Measurements from ENCODE around the gene CCL15.
"Not testable (repeated sequence)": the region's sequence is repeated elsewhere in the genome, so short reads cannot be mapped to it uniquely, and the experiment has no call there.

Gene CCL15, protein sequence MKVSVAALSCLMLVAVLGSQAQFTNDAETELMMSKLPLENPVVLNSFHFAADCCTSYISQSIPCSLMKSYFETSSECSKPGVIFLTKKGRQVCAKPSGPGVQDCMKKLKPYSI

DNA sequence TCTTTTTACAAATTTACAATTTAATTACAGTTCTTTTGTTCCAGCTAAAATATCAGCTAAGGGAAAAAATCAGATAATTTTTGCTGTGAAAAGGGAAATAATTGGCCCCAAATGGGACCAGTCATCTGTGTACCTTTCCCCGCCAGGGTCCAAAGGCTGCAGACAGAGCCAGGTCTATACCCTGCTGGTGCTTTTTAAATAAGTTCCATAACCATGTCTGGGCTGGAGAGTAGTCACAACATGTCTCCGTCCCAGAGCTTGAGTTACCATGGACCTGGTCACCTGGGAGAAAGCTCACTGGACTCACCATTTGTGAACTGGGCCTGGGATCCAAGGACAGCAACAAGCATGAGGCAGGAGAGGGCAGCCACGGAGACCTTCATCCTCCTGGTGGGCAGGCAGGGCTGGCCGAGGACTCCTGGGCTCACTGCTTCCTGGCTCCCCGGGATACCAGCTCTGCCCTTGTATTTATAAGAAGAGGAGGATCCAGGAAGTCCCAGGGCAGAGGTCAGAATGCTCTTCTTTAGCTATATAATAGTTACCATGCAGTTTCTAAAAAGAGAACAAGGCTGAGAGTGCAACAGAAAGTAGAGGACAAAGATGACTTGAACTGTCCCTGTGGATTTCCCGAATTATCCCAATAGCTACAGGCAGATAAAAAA, at the start of gene CCL15:
Gene CCL15 (minus strand): TSS at position 444 of the 662 bp plus-strand sequence. CDS start 61 bp downstream, at position 383.
- no peak for DNase-seq

DNA sequence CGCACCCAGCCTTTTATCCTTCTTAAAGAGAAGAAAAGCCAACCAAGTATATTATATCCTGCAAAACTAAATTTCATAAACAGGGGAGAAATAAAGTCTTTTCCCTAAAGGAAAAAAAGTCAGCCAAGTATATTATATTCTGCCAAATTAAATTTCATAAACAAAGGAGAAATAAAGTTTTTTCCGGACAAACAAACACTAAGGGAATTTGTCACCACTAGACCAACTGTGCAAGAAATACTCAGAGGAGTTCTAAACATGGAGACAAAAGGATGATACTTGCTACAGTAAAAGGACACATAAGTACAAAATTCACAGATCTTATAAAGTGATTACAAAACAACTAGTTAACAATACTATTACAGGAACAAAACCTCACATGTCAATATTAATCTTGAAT, 48.3 kb upstream of the CCL15 start:
- DNase-seq: no peak

DNA sequence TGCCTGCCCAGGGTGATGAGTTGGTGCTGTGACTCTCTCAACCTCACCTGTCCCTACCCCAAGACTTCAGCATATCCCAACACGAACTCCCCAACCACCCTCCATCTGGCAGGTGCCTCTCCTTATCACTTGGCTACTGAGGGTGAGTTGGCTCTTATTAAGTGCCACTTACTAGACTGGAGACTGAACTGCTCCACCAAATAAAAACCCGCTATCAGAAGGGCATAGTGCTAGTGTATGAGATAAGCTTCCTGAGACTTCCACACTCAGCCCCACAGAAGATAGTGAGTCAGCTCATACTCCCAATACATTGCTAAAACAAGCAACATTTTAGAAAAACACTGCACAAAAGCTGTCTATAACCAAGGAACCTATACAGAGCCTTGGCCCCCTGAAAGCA, 46.7 kb upstream of the CCL15 start:
- no peak for DNase-seq

DNA sequence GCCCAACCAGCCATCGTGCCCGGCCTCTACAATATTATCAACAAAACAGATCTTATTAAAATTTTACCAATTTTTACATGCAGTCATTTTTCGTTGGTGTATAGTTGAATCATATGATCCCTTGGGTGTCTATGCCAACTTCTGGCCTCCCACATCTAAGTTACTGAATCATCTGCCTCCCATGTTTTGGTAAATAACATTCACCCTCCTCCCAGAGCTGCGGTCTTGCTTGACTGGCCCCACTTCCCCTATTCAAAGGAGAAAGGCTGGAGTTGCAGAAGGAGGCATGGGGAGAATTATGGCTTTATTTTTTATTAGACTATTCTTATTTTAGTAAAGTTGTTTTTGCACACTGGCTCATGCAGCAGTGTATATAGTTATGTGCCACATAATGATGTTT, 34.9 kb upstream of the CCL15 start:
- DNase-seq: no peak

DNA sequence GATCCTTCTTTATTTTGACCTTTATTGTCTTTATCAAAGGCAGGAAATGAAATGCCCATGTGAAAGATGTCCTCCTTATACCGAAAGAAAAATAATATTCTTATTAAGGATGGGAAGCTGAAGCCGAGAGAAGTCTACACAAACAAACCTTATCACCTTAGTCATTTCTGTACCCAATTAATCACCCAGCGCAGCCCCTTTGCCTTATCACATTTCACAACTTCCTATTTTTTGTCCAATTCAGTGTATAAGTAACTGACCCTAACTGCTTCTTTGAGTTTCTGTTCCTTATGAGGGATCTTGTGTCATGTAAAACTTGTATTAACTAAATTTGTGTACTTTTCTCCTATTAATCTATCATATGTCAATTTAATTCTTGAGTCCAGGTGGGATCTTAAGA, 32.8 kb upstream of the CCL15 start:
- DNase-seq: no peak

DNA sequence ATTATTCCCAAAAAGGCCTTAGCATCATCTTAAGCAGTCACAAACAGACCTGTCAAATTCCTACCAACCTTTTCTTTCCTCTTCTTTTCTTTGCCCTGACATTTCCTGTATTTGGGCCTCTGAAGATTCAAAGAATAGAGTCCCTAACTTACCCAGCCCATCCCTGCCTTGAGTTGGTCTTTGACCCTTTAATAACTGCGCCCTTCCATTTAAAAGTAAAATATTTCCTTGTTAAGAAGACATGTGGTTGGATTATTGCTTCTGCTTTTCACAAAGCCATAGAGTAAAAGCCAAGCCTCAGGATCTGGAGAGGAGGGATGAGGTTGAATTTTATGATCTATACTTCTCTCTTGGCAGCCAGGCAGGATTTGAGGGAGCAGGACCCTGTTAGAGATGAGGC, 29.6 kb upstream of the CCL15 start:
- no peak for DNase-seq

DNA sequence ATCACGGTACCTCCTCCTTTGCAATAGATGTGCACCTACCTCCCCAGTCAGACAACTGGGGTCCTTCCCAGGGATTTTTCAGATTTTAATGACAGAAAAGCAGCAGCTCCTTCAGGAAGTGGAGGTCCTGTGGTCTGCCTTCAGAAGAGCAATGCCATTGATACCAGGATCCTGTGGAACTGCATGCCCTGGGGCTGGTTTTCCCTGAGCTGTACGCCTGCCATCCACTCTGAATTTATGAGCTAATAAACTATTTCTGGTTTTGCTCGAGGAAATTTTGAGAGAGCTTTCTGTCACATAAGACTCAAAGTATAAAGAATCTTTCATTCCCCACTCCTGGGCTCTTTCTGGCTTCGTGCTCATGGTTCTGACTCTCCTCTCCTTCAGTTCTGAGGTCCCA, 26.4 kb upstream of the CCL15 start:
- no peak for DNase-seq

DNA sequence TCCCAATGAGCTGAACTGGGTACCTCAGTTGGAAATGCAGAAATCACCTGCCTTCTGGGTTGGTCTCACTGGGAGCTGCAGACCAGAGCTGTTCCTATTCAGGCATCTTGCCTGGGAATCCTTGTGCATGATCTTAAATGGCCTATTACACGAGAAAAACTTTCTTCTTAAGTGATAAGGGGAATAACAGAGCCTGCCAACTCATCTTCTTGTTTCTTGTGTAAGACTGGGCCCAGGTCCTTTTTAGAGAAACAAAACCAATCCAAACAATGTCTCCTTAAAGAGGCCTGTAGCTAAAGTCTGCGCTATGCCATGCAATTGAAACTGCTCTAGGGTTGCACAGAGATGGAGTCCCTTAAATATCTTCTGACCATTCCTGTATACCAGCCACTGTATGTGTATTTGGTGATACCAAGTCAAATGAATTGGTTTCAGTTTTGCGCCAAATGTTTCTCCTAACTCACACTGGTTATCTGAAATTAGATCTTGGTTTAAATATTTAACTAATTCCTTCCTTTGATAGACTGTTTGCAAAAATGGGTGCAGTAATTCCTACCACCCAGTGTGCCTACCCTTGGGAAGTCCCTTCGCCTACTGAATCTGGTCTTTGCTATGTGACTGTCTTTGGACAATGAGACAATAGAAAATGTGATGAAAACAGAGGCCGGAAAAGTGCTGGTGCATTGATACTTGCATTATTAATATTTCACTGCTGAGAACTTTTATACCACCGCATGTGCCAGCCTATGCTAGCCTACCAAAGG, 22.9 kb upstream of the CCL15 start:
- no peak for DNase-seq

DNA sequence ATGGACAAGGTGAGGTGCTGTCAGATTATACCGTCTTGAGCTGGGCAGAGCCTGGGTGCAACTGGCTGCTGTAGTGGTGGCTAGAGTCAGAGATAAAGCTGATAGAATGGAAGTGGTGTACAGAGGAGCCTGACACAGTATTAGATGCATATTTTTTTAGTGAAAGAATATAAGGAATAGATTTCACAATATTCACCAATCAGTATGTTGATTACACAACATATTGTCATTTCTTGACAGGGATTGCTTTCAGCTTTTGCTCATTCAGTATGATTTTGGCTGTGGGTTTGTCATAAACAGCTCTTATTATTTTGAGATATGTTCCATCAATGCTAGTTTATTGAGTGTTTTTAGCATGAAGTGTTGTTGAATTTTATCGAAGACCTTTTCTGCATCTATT, 18.1 kb upstream of the CCL15 start:
- DNase-seq: no peak

DNA sequence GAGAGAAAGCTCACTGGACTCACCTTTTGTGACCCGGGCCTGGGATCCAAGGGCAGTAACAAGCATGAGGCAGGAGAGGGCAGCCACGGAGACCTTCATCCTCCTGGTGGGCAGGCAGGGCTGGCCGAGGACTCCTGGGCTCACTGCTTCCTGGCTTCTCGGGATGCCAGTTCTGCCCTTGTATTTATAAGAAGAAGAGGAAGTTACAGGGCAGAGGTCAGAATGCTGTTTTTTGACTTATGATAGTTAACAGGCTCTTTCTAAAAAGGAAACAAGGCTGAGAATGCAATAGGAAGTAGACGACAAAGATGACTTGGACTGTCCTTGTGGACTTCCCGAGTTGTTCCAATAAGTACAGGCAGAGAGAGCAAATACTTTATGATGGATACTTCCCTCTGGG, 16.4 kb upstream of the CCL15 start, which contains the start of gene CCL23:
Gene CCL23 (minus strand): TSS at position 174 of the 400 bp plus-strand sequence. CDS start 75 bp downstream, at position 99.
- no peak for DNase-seq

DNA sequence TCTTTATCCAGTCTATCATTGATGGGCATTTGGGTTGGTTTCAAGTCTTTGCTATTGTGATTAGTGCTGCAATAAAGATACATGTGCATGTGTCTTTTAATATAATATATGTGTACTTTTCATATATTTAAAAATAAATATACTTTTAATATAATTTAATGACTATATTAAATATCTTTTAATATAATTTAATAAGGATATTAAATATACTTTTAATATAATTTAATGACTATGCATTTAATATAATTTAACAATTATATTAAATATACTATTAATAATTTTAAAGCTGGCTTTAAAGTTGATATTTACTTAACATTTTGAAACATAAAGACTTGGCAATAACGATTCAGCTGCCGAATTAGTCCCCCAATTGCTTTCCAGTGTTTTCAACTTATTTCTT, 15.2 kb upstream of the CCL15 start:
- DNase-seq: no peak

DNA sequence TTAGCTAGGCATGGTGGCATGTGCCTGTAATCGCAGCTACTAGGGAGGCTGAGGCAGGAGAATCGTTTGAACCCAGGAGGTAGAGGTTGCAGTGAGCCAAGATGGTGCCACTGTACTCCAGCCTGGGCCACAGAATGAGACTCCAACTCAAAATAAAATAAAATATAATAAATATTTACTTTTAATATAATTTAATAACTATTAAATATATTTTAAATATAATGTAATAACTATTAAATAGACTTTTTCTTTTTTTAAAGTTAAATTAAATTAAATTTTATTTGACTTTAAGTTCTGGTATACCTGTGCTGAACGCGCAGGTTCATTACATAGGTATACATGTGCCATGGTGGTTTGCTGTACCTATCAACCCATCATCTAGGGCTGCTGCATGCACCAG, 14.5 kb upstream of the CCL15 start:
- DNase-seq: not testable (repeated sequence)

DNA sequence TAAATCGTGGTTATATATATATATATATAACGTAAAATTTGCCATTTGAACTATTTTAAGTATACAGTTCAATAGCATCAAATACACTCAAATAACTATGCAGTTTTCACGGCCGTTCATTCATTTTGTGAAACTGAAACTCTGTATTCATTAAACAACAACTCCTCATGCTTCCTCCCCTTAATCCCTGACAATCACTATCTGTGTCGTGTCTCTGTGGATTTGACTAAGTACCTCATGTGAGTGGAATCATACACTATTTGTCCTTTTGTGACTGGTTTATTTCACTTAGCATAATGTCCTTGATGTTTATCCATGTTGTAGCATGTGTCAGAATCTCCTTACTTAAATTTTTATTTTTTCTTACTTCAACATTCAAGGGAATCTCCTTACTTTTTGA, 13.6 kb upstream of the CCL15 start:
- DNase-seq: no peak

DNA sequence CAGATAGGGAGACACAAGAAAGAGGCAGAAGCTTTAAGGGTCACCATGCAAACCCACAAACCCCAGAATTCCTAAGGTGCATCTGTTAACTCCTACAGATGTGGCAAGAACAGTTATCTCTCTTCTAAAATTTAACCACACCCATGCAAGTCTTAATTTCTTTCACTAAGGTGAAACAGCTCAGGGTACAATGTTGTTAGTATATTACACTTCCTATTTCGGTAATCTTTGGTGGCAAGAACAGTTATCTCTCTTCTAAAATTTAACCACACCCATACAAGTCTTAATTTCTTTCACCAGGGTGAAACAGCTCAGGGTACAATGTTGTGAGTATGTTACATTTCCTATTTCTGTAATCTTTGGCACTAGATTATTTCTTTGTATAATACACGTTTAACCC, 9.8 kb upstream of the CCL15 start:
- no peak for DNase-seq

DNA sequence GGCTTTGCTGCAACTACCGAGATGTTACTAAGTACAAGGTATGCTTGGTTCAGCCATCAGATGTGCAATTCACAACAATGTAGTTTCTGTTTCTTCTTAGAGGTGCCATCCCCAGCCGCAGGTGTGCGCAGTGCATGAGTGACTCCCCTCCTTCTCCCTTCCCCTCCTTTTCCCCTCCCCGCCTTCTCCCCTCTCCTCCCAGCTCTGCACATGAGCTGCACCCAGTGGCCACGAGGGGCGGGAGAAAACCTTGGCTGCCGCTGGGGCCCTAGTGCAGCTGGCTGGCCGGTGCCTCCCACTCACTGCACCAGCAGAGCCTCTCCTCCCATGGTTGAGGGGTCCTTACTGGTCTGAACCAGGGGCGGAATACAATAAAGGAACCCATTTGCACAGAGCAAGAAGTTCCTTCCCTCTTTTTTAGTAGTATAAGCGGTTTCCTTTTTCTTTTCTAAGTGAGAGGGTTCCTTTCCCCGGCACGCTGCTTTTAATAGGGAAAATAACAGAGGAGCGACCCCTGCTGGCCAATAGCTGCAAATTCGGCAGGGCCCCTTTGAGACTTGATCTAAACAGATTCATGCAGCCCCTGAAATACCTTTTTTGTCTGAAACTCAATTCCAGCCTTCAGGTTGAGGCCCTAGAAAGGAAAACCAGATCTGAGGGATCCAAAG, 7.8 kb upstream of the CCL15 start:
- peak; percentile 5 for DNase-seq

DNA sequence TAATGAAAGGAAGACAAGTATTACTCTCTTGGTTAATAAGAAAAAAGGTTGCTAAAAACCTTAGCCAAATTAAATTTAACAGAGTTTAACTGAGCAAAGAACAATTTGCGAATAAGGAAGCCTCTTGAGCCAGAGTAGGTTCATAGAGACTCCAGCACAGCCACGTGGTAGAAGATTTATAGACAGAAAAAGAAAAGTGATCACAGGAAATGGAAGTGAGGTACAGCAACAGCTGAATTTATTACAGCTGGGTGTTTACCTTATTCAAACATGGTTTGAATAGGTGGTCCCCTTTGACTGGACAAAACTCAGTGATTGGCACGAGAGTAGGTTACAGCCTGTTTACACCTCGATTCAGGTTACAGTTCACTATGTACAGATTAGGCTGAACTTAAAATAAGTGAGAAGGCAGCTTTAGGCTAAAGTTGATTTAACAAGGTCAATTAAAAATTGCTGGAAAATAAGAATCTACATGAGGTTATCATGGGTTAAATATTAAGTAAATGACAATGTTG, 3.3 kb upstream of the CCL15 start:
- peak; percentile 8 for DNase-seq

DNA sequence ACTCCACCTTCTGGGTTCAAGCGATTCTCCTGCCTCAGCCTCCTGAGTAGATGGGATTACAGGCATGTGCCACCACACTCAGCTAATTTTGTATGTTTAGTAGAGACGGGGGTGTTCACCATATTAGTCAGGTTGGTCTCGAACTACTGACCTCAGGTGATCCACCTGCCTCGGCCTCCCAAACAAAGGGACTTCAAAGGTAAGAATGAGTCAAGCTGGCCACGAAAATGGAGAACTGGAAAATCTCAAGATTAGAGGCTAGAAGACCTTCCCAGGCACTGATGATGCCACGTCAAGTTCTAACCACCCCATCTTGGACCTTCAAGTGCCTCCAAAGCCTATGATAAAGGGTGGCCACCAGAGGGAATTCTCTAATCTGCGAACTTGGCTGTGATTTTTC, 1.3 kb upstream of the CCL15 start:
- no peak for DNase-seq

DNA sequence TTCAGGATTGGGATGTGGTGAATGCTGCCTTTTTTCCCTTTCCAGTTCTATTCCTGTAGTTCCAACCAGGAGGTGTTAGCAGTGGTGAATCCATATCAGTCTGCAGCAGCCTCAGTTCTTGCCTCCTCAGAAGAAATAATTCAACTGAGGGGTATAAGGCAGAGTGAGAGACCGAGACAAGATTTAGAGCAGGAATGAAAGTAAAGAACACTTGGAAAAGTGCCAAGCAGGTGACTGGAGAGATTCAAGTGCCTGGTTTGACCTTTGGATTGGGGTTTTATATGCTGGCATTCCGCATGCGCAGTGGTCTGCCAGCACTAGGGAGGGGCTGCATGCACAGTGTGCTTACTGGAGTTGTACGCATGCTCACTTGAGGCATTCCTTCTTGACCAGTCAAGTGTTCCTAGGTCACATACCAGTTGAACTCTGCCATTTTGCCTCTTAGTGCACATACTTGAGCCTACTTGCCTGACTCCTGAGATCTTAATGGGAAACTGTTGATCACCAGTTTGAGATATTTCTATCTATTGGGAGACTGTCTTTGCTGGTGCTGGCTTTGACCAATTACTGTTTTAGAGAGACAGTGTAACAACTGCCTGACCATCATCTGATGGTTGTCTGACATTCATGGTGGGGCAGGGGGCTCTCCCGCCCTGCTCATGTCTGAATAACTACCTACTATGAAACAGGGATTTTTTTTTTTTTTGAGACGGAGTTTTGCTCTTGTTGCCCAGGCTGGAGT, 680 bp upstream of the CCL15 start:
- DNase-seq: no peak

DNA sequence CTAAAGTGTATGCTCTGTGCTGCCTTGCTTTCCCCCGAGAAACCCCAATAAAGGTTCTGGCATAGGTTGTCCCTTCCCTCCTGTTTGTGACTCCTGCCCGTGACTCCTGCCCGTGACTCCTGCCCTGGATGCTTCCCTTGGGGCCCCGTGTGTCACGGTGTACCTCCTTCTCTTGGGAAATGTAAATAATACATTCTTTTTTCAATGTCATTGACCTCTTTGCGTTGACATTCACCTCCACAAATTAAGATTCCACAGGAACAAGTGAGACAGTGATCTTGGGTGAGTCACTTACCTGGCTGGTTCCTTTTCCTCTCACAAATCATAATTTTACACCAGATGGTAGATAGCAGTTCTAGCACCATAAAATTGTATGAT, 632 bp downstream of the CCL15 start:
- DNase-seq: no peak

DNA sequence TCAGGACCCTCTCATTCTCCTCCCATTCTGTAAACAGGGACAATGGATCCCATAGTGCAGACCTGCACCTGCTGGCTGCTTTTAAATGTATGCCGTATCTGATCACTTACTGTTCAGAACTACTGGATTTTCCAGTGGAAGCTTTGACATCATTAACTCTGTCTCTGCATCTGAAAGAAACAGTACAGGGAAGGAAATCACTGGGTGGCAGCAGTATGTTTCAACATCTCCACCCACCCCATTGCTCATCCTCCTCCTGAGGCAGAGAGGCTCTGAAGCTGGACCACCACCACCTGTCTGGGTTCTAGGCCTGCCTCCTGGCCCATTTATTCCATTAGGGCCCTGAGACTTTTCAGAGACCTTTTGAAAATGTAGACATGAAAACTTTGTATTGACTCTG, 2.6 kb downstream of the CCL15 start:
- no peak for DNase-seq

DNA sequence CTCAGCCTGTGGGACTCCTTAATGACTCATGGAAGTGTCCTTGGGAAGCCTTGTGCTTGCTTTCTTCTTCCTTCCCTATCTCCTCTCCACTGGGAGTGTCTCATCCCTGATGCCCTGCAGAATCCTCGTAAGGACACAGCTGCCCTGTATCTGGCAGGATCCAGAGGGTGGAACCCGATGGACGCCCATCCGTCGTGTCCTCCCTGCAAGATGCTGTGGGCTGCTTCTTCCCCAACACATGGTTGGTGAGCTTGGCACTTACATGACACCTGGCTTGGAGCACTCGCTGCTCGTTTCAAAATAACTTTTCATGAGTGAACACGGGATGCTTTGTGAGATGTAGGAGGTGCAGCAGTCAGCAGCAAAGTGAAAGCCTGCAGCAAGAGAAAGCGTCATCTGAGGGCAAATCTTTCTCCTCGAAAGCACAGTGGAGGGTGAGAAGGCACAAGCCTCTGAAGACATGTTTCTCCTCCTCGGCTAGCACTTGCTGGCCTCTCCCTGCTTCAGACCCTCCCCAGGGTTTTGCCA, 3.3 kb downstream of the CCL15 start:
- no peak for DNase-seq

DNA sequence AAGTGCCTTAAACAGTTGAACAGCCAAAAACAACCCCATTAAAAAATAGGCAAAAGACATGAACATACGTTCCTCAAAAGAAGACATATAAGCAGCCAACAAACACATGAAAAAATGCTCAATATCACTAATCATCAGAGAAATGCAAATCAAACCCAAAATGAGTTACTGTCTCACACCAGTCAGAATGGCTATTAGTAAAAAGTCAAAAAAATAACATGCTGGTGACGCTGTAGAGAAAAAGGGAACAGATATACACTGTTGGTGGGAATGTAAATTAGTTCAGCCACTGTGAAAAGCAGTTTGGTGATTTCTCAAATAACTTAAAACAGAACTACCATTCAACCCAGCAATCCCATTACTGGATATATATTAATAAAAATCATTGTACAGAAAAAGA, 6.0 kb downstream of the CCL15 start:
- not testable (repeated sequence) for DNase-seq

DNA sequence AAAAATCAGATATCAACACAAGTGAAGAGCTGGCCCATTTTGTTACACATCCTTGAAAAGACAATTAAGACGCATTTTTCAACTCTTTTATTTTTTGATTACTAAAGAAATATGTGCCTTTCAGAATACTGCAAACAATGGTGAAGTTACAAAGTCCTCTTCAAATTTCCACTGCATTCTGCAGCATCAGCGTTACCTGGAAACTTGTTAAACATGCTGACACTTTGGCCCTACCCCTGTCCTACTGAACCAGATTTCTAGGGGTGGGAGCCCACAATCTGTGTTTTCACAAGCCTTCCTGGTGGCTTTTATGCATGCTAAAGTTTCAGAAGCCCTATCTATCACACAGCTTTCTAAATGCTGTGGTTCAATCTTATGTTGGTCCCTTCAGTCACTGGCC, 10.3 kb downstream of the CCL15 start:
- DNase-seq: no peak
